ENCODE results near the gene STARD9. TPM values are rescaled to one million over a fixed set of nuclear protein-coding genes. Genes with fewer than 3 reads are reported as not detected.

Gene STARD9
- polyA plus RNA-seq, 1 of the 3 experiments (the other 2 are of a cell fraction) = 2.1 TPM

DNA sequence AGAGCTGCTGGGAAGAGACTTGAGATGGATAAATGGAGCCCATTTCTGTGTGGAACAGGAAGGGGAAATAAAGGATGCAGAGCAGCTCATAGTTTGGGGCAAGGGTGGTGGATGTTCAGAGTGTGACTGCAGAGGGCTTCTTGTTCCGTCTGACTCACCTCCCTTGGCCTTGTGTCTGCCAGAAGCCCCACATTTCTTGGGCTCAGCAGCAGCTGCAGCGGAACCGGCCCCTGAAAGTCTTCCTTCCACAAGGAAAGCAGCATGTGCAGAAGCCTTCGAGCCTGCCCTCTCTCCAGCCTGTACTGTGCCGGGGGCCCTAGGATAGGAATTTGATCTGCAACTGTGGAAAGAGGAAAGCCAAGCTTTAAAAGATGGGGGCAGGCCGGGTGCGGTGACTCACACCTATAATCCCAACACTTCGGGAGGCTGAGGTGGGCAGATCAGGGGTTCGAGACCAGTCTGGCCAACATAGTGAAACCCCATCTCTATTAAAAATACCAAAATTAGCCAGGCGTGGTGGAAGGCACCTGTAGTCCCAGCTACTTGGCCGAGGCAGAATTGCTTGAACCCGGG is 150.0 kb downstream of the STARD9 start:
- H3K27me3 ChIP-seq (ENCODE audit: insufficient read depth) = no peaks in the 10 kb centered on the region

DNA sequence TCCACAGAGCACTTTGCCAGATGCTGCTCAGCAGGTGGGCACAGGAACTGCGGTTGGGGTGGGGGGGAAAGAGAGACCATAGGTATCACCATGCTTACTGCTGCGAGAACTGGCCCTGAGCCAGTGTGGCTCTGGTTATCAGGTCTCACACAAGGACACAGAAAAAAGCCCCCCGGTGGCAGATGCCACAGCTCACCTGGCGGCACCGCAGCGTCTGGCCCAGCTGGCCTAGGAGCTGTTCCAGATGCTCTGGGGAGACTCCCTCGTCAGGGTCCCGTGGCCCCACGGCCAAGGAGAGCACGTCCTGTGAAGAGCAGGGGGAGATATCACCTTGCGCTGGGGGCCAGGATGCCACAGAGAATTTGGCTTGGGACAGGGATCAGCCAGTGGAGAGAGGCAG is 150.7 kb downstream of the STARD9 start:
- Histone ChIP-seq H3K9me3 (no peaks in the 10 kb centered on the region), H3K9me2 (no peaks in the 10 kb centered on the region), H3K4me2 (no peak overlapping the region), H4K20me1 (ENCODE audit: insufficient read depth) (no peaks in the 10 kb centered on the region), H3K36me3 (replicated peaks in 1 of 2; ENCODE audit: control insufficient read depth in 1 of 2, insufficient read depth in 2 of 2, low read length in 1 of 2) (peaks cover 41 to 79% of the 10 kb centered on the region in 2 experiments), H3K4me3 (ENCODE audit: low read depth in 2 of 2, low read length in 1 of 2) (no peak overlapping the region), H3K27ac (ENCODE audit: low read depth in 2 of 2, low read length in 1 of 2) (no peak overlapping the region), H2AFZ (ENCODE audit: low read depth) (no peak overlapping the region), H3K79me2 (ENCODE audit: insufficient read depth) (peaks cover 2% of the 10 kb centered on the region; the same call in 1 of the 2 replicates), H3K27me3 (ENCODE audit: insufficient read depth) (no peaks in the 10 kb centered on the region), H3K4me1 (ENCODE audit: control insufficient read depth in 1 of 2, insufficient read depth in 2 of 2, low read depth in 1 of 2, low read length in 1 of 2) (peaks cover 0 to 7% of the 10 kb centered on the region in 2 experiments; a peak in 1 of 4 replicates), H3F3A (replicated peaks; ENCODE audit: insufficient read depth) (peaks cover 18% of the 10 kb centered on the region), H3K9ac (no peak overlapping the region)
- DNase-seq = peak; percentile 22
- 90% methylated on average over 11 of the region's 11 CpGs for WGBS (ENCODE audit: low lambda C conversion rate)
- POLR2A ChIA-PET = interaction anchor here (0.6 kb wide), 1 partner anchor 49 kb away, joined by 4 read pairs; no protein-coding TSS in a partner anchor
- CTCF ChIA-PET = interaction anchor here (1.1 to 2.4 kb wide), 4 partner anchors 11 to 201 kb away, joined by 3 to 13 read pairs (median 6); no protein-coding TSS in a partner anchor
- TF ChIP-seq GABPA (IDR thresholded peaks at IDR 0.05; ENCODE audit: low read depth) = no peak
- no peak for TF ChIP-seq EZH2phosphoT487 (IDR thresholded peaks at IDR 0.05; ENCODE audit: borderline replicate concordance, low read depth)
- TF ChIP-seq NRF1 (IDR thresholded peaks at IDR 0.05; ENCODE audit: low read depth, low read length) = no peak
- no peak for TF ChIP-seq GATA2 (CRISPR knock-in tag; IDR thresholded peaks at IDR 0.05)
- no peak for TF ChIP-seq TAF1 (IDR thresholded peaks at IDR 0.05; ENCODE audit: borderline replicate concordance, low read depth, low read length)
- TF ChIP-seq FOSL2 (IDR thresholded peaks at IDR 0.05; ENCODE audit: borderline replicate concordance, low read depth) = no peak
- TF ChIP-seq FOXJ3 (CRISPR knock-in tag; IDR thresholded peaks at IDR 0.05) = no peak
- no peak for TF ChIP-seq SIN3A (IDR thresholded peaks at IDR 0.05; ENCODE audit: borderline replicate concordance, low read depth, low read length)
- TF ChIP-seq, protein P1, sequence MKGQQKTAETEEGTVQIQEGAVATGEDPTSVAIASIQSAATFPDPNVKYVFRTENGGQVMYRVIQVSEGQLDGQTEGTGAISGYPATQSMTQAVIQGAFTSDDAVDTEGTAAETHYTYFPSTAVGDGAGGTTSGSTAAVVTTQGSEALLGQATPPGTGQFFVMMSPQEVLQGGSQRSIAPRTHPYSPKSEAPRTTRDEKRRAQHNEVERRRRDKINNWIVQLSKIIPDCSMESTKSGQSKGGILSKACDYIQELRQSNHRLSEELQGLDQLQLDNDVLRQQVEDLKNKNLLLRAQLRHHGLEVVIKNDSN (IDR thresholded peaks at IDR 0.05; ENCODE audit: borderline replicate concordance, low read depth) = no peak
- TF ChIP-seq RCOR1 (IDR thresholded peaks at IDR 0.05; ENCODE audit: low read length) = no peak
- TF ChIP-seq, protein P2, sequence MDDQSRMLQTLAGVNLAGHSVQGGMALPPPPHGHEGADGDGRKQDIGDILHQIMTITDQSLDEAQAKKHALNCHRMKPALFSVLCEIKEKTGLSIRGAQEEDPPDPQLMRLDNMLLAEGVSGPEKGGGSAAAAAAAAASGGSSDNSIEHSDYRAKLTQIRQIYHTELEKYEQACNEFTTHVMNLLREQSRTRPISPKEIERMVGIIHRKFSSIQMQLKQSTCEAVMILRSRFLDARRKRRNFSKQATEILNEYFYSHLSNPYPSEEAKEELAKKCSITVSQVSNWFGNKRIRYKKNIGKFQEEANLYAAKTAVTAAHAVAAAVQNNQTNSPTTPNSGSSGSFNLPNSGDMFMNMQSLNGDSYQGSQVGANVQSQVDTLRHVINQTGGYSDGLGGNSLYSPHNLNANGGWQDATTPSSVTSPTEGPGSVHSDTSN (IDR thresholded peaks at IDR 0.05) = no peak
- no peak for TF ChIP-seq POLR2AphosphoS5 (IDR thresholded peaks at IDR 0.05; ENCODE audit: low read depth, low read length)

More for the DNA sequence above, 150.0 kb downstream of the STARD9 start:
- Histone ChIP-seq H3K4me1 (ENCODE audit: control insufficient read depth in 1 of 2, insufficient read depth in 2 of 2, low read depth in 1 of 2, low read length in 1 of 2) (peaks cover 0 to 7% of the 10 kb centered on the region in 2 experiments; a peak in 1 of 4 replicates), H3K9me3 (no peaks in the 10 kb centered on the region), H2AFZ (ENCODE audit: low read depth) (no peak overlapping the region), H3K79me2 (ENCODE audit: insufficient read depth) (peaks cover 2% of the 10 kb centered on the region; the same call in 1 of the 2 replicates), H3K9me2 (no peaks in the 10 kb centered on the region), H3K36me3 (replicated peaks in 1 of 2; ENCODE audit: control insufficient read depth in 1 of 2, insufficient read depth in 2 of 2, low read length in 1 of 2) (peaks cover 41 to 72% of the 10 kb centered on the region in 2 experiments), H3K4me2 (no peak overlapping the region), H3K9ac (no peak overlapping the region), H4K20me1 (ENCODE audit: insufficient read depth) (no peaks in the 10 kb centered on the region), H3K27ac (ENCODE audit: low read depth in 2 of 2, low read length in 1 of 2) (no peak overlapping the region), H3F3A (replicated peaks; ENCODE audit: insufficient read depth) (peaks cover 18% of the 10 kb centered on the region), H3K4me3 (ENCODE audit: low read depth in 2 of 2, low read length in 1 of 2) (no peak overlapping the region)
- ChIA-PET POLR2A (interaction anchor here (0.6 kb wide), 1 partner anchor 48 kb away, joined by 4 read pairs; no protein-coding TSS in a partner anchor), CTCF (interaction anchor here (1.1 to 2.4 kb wide), 3 partner anchors 14 to 201 kb away, joined by 3 to 13 read pairs (median 4); no protein-coding TSS in a partner anchor)
- 91% methylated on average over 10 of the region's 12 CpGs for WGBS (ENCODE audit: low lambda C conversion rate)
- TF ChIP-seq FOXM1 (IDR thresholded peaks at IDR 0.05; ENCODE audit: low read depth) = no peak
- TF ChIP-seq RAD21 (IDR thresholded peaks at IDR 0.05; ENCODE audit: low read length) = no peak
- TF ChIP-seq, protein P3, sequence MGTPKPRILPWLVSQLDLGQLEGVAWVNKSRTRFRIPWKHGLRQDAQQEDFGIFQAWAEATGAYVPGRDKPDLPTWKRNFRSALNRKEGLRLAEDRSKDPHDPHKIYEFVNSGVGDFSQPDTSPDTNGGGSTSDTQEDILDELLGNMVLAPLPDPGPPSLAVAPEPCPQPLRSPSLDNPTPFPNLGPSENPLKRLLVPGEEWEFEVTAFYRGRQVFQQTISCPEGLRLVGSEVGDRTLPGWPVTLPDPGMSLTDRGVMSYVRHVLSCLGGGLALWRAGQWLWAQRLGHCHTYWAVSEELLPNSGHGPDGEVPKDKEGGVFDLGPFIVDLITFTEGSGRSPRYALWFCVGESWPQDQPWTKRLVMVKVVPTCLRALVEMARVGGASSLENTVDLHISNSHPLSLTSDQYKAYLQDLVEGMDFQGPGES (IDR thresholded peaks at IDR 0.05; ENCODE audit: low read depth, low read length) = no peak
- no peak for TF ChIP-seq MEF2A (IDR thresholded peaks at IDR 0.05; ENCODE audit: borderline replicate concordance, low read depth)
- no peak for TF ChIP-seq FOXJ3 (CRISPR knock-in tag; IDR thresholded peaks at IDR 0.05)
- TF ChIP-seq, protein P4, sequence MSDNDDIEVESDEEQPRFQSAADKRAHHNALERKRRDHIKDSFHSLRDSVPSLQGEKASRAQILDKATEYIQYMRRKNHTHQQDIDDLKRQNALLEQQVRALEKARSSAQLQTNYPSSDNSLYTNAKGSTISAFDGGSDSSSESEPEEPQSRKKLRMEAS (IDR thresholded peaks at IDR 0.05; ENCODE audit: low read depth) = no peak
- TF ChIP-seq FOSL2 (IDR thresholded peaks at IDR 0.05; ENCODE audit: borderline replicate concordance, low read depth) = no peak
- no peak for TF ChIP-seq RFX5 (IDR thresholded peaks at IDR 0.05; ENCODE audit: low read length)
- TF ChIP-seq, protein P5, sequence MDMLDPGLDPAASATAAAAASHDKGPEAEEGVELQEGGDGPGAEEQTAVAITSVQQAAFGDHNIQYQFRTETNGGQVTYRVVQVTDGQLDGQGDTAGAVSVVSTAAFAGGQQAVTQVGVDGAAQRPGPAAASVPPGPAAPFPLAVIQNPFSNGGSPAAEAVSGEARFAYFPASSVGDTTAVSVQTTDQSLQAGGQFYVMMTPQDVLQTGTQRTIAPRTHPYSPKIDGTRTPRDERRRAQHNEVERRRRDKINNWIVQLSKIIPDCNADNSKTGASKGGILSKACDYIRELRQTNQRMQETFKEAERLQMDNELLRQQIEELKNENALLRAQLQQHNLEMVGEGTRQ (IDR thresholded peaks at IDR 0.05; ENCODE audit: borderline replicate concordance, low read depth, low read length) = no peak
- no peak for TF ChIP-seq SIN3A (IDR thresholded peaks at IDR 0.05; ENCODE audit: borderline replicate concordance, low read depth, low read length)
- TF ChIP-seq POLR2AphosphoS5 (IDR thresholded peaks at IDR 0.05; ENCODE audit: low read depth, low read length) = no peak
- TF ChIP-seq YY1 (IDR thresholded peaks at IDR 0.05; ENCODE audit: low read depth) = no peak
- TF ChIP-seq ELF1 (IDR thresholded peaks at IDR 0.05) = no peak
- TF ChIP-seq, protein P1 (IDR thresholded peaks at IDR 0.05; ENCODE audit: borderline replicate concordance, low read depth) = no peak
- no peak for DNase-seq
